ENCODE results near the gene MLLT3.

DNA sequence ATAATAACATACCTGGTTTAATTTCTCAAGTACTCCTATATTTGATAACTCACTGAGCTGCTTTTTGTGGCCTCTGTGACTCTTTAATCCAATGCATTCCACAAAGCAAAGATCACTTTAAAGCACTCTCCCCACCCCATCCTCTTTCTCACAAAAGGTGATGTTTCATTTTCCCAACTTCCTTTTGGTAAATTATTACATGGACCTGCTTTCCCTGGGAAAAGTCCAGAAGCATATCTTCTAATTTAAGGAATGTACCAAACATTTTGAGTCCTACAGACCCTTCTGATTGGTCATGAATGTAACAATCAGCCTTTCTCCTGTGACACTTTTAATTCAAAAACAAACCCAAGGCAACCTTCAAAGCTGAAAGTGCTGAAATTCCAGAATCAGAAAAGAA lies 71.1 kb downstream of the MLLT3 start:
- TF ChIP-seq POLR2A (IDR thresholded peaks at IDR 0.05; ENCODE audit: low read depth, low read length) (no peak), POLR2AphosphoS5 (IDR thresholded peaks at IDR 0.05; ENCODE audit: low read depth, low read length) (no peak), TAF1 (IDR thresholded peaks at IDR 0.05; ENCODE audit: low read depth, low read length) (no peak), SPI1 (IDR thresholded peaks at IDR 0.05; ENCODE audit: low read depth, low read length) (no peak), POU2F2 (IDR thresholded peaks at IDR 0.05; ENCODE audit: low read depth, low read length) (no peak)
